B cell (primary cell): Measurements from ENCODE around the gene ITGA3. TPM values are rescaled to one million over a fixed set of nuclear protein-coding genes. Genes with fewer than 3 reads are reported as not detected.

ENCODE experiments used
- ATAC-seq: fragments of 200-7000 bp; cut with Tn5 transposase; one replicate; pipeline ENCODE4 v1.10.0; 2021; ENCODE audit warnings: low read depth, mild to moderate bottlenecking, moderate number of reproducible peaks, moderate library complexity
- CTCF ChIA-PET: fragments of 350-600 bp; sonication (Branson Sonifier 250); formaldehyde crosslinking; loops from one replicate; lab custom pipeline; 2021; ENCODE audit warnings: antibody characterized with exemption, inconsistent platforms; lab: Charles Lee
- POLR2A ChIA-PET: fragments of 350-600 bp; sonication (Branson Sonifier 250); formaldehyde crosslinking; loops from one replicate; lab custom pipeline; 2021; ENCODE audit warnings: antibody characterized with exemption; lab: Charles Lee
- DNase-seq: peaks from one replicate; pipeline ENCODE4 v3.0.0; 2013
- H2AFZ ChIP-seq: 2 replicates; pipeline ENCODE4 v1.6.1; 2012; ENCODE audit warnings: mild to moderate bottlenecking, low read depth, low read length; ENCODE audit not compliant: insufficient read depth, poor library complexity, severe bottlenecking
- H3K27ac ChIP-seq, 2 donors: 1 replicate in 1 of 2; 2 replicates in 1 of 2; pipeline ENCODE4 v1.5.1; 2012 to 2013; ENCODE audit warnings: low read length in 2 of 2, mild to moderate bottlenecking in 2 of 2, moderate library complexity in 1 of 2
- H3K27me3 ChIP-seq, 4 experiments: fragments of 200-600 bp in 1 of 4; sonication (generic) in 1 of 4; replicated peaks in 1 of 4; 1 replicate in 2 of 4; 2 replicates in 2 of 4; pipeline versions ENCODE4 v1.6.1 to v1.7.0; 2013 to 2016; ENCODE audit warnings: low read length in 3 of 4, mild to moderate bottlenecking in 2 of 4, mixed read lengths in 1 of 4, moderate library complexity in 1 of 4; ENCODE audit not compliant: insufficient read depth in 4 of 4, control insufficient read depth in 3 of 4; ENCODE audit errors: control extremely low read depth in 1 of 4
- H3K36me3 ChIP-seq, 2 experiments: replicated peaks in 1 of 2; 1 replicate in 1 of 2; 2 replicates in 1 of 2; pipeline versions ENCODE4 v1.6.1 to v1.7.1; 2013; ENCODE audit warnings: low read length in 1 of 2; ENCODE audit not compliant: insufficient read depth in 2 of 2, control insufficient read depth in 1 of 2; ENCODE audit errors: control extremely low read depth in 1 of 2, extremely low read depth in 1 of 2
- H3K4me1 ChIP-seq, 2 donors: fragments of 200-600 bp in 1 of 2; sonication (generic) in 1 of 2; 1 replicate in 1 of 2; 2 replicates in 1 of 2; pipeline versions ENCODE4 v1.5.1 to v1.6.1; 2013 to 2017; ENCODE audit warnings: low read length in 2 of 2; ENCODE audit not compliant: control insufficient read depth in 2 of 2, insufficient read depth in 2 of 2
- H3K4me2 ChIP-seq: replicated peaks from 2 replicates; pipeline ENCODE3; 2012; ENCODE audit warnings: mild to moderate bottlenecking, low read depth, low read length; ENCODE audit not compliant: poor library complexity, severe bottlenecking
- H3K4me3 ChIP-seq, 5 experiments: fragments of 200-600 bp in 1 of 5; sonication (generic) in 1 of 5; 1 replicate in 3 of 5; 2 replicates in 2 of 5; pipeline versions ENCODE4 v1.5.1 to v1.7.0; 2011 to 2016; ENCODE audit warnings: low read length in 4 of 5, mild to moderate bottlenecking in 4 of 5, low read depth in 2 of 5, control low read depth in 1 of 5, moderate library complexity in 1 of 5; ENCODE audit not compliant: insufficient read depth in 1 of 5; ENCODE audit errors: control extremely low read depth in 1 of 5, extremely low read depth in 1 of 5
- H3K79me2 ChIP-seq: fragments of 200-600 bp; sonication (generic); one replicate; pipeline ENCODE4 v1.6.0; 2016; ENCODE audit warnings: low read length; ENCODE audit not compliant: control insufficient read depth, insufficient read depth
- H3K9ac ChIP-seq: fragments of 200-600 bp; sonication (generic); 2 replicates; pipeline ENCODE4 v1.6.1; 2017; ENCODE audit warnings: mild to moderate bottlenecking, low read length, moderate library complexity
- H3K9me3 ChIP-seq, 3 donors: one replicate each; pipeline versions ENCODE4 v1.6.1 to v1.7.1; 2013; ENCODE audit warnings: low read length in 2 of 3; ENCODE audit not compliant: control insufficient read depth in 2 of 3, insufficient read depth in 1 of 3; ENCODE audit errors: control extremely low read depth in 1 of 3
- H4K20me1 ChIP-seq: 2 replicates; pipeline ENCODE4 v1.6.0; 2012; ENCODE audit warnings: mild to moderate bottlenecking, low read length; ENCODE audit not compliant: insufficient read depth, control insufficient read depth, poor library complexity, severe bottlenecking
- H3K27ac Mint-ChIP-seq: one replicate; pipeline ENCODE4 v1.8.0; 2021; ENCODE audit warnings: mixed read lengths
- H3K27me3 Mint-ChIP-seq: one replicate; pipeline ENCODE4 v1.8.0; 2021; ENCODE audit warnings: mixed read lengths
- H3K4me1 Mint-ChIP-seq: one replicate; pipeline ENCODE4 v1.8.0; 2021; ENCODE audit warnings: mixed read lengths
- H3K4me3 Mint-ChIP-seq: one replicate; pipeline ENCODE4 v1.8.0; 2021; ENCODE audit warnings: mixed read lengths
- H3K9me3 Mint-ChIP-seq: one replicate; pipeline ENCODE4 v1.8.0; 2022; ENCODE audit warnings: mixed read lengths; ENCODE audit not compliant: insufficient read depth
- CTCF ChIP-seq: fragments of 200-600 bp; IDR thresholded peaks from one replicate; pipeline ENCODE4 v1.8.0; 2022; ENCODE audit warnings: antibody characterized with exemption, mild to moderate bottlenecking
- EZH2 ChIP-seq: IDR thresholded peaks from 2 replicates; pipeline ENCODE4 v1.6.1; 2012; ENCODE audit warnings: borderline replicate concordance, low read depth, mild to moderate bottlenecking, moderate library complexity, low read length; ENCODE audit not compliant: insufficient read depth, poor library complexity, severe bottlenecking
- WGBS: methylation state at CpG from one replicate; pipeline ENCODE4 v1.1.5; 2013; ENCODE audit warnings: missing lambda C conversion rate; ENCODE audit not compliant: insufficient coverage; 5-methylcytosine and 5-hydroxymethylcytosine counted together
- intact Hi-C: fragments of 100-400 bp; cut with micrococcal nuclease; formaldehyde crosslinking; loops from one replicate; pipeline ENCODE4 v1.10.0; 2022
- polyA plus RNA-seq: library from polyadenylated mRNA; depleted of rRNA; stranded (reverse); fragments of >200 nt; gene quantifications from 2 replicates; pipeline ENCODE4 v1.2.3, GENCODE V29; 2012
- total RNA-seq, 2 donors: library from RNA; stranded (reverse); fragments of 120-200 nt in 1 of 2; gene quantifications; 1 replicate in 1 of 2; 2 replicates in 1 of 2; pipeline versions ENCODE4 v1.2.3 to v1.2.4, GENCODE V29; 2013 to 2022

Gene ITGA3
- total and polyA plus RNA-seq, 2 donors (not counting 1 experiment from before 2014, with no cell fraction given), result 11.9 to 13.3 TPM

GRCh38 chr17:50099003-50099402 is 43.1 kb downstream of the ITGA3 start:
- H3K4me1 ChIP-seq, result peaks cover 8 to 18% of the 10 kb centered on the region in 2 donors
- 57% methylated on average over 1 of the region's 5 CpGs for WGBS
- H3K36me3 ChIP-seq, result peaks cover 0 to 44% of the 10 kb centered on the region in 2 experiments

More at GRCh38 chr17:50099003-50099402, 43.1 kb downstream of the ITGA3 start:
- Histone ChIP-seq H3K4me3 (no peak overlapping the region), H2AFZ (no peak overlapping the region), H4K20me1 (peaks cover 25% of the 10 kb centered on the region), H3K27ac (no peak overlapping the region), H3K79me2 (peaks cover 13% of the 10 kb centered on the region), H3K4me2 (no peak overlapping the region), H3K27me3 (no peaks in the 10 kb centered on the region), H3K9ac (no peak overlapping the region), H3K9me3 (no peaks in the 10 kb centered on the region)
- peaks cover 24% of the 10 kb centered on the region for H3K4me1 Mint-ChIP-seq
- no peaks in the 10 kb centered on the region for H3K9me3 Mint-ChIP-seq
- ATAC-seq, result no peak
- H3K4me3 Mint-ChIP-seq, result no peak overlapping the region
- ChIA-PET POLR2A (no interaction called here), CTCF (interaction anchor here (1.9 to 2.9 kb wide), 2 partner anchors 11 to 62 kb away, joined by 8 to 11 read pairs; no protein-coding TSS in a partner anchor)
- TF ChIP-seq CTCF (no peak), EZH2 (no peak)
- intact Hi-C loops, result loop anchor here (10.0 kb wide), 1 partner anchor 276 kb away; the partner anchor contains the start of genes EME1 and MRPL27
- no peaks in the 10 kb centered on the region for H3K27me3 Mint-ChIP-seq
- H3K27ac Mint-ChIP-seq, result no peak overlapping the region
- no peak for DNase-seq
